Rectal smooth muscle tissue (tissue), 1 donor: ENCODE data around the gene CACNB2.

Experiments
- H3K27ac ChIP-seq: one replicate; pipeline ENCODE4 v1.7.0; 2013; ENCODE audit warnings: low read depth, low read length, inconsistent platforms
- H3K27me3 ChIP-seq: one replicate; pipeline ENCODE4 v1.7.0; 2013; ENCODE audit warnings: low read length; ENCODE audit not compliant: control insufficient read depth, insufficient read depth
- H3K36me3 ChIP-seq: one replicate; pipeline ENCODE4 v1.7.0; 2013; ENCODE audit warnings: low read length; ENCODE audit not compliant: control insufficient read depth, insufficient read depth
- H3K4me1 ChIP-seq: one replicate; pipeline ENCODE4 v1.7.0; 2013; ENCODE audit warnings: low read length; ENCODE audit not compliant: control insufficient read depth, insufficient read depth
- H3K4me3 ChIP-seq: one replicate; pipeline ENCODE4 v1.7.0; 2013; ENCODE audit warnings: low read length
- H3K9ac ChIP-seq: one replicate; pipeline ENCODE4 v1.7.0; 2013; ENCODE audit warnings: low read length

The CACNB2 gene

GRCh38 chr10:18505456-18506118 is 365.4 kb downstream of the CACNB2 start:
- H3K4me3 ChIP-seq: no peak overlapping the region
- no peaks in the 10 kb centered on the region for H3K27me3 ChIP-seq
- H3K9ac ChIP-seq: no peak overlapping the region
- no peak overlapping the region for H3K27ac ChIP-seq
- no peaks in the 10 kb centered on the region for H3K4me1 ChIP-seq
- no peaks in the 10 kb centered on the region for H3K36me3 ChIP-seq

GRCh38 chr10:18508587-18508986 is 368.4 kb downstream of the CACNB2 start:
- Histone ChIP-seq H3K4me3 (no peak overlapping the region), H3K9ac (no peak overlapping the region), H3K36me3 (no peaks in the 10 kb centered on the region), H3K27me3 (no peaks in the 10 kb centered on the region), H3K4me1 (no peaks in the 10 kb centered on the region), H3K27ac (no peak overlapping the region)

GRCh38 chr10:18514537-18514936 is 374.3 kb downstream of the CACNB2 start:
- Histone ChIP-seq H3K27ac (no peak overlapping the region), H3K4me1 (no peaks in the 10 kb centered on the region), H3K36me3 (no peaks in the 10 kb centered on the region), H3K9ac (no peak overlapping the region), H3K4me3 (no peak overlapping the region), H3K27me3 (no peaks in the 10 kb centered on the region)

GRCh38 chr10:18516851-18517250 is 376.6 kb downstream of the CACNB2 start:
- H3K27me3 ChIP-seq: no peaks in the 10 kb centered on the region
- H3K4me3 ChIP-seq: no peak overlapping the region
- no peaks in the 10 kb centered on the region for H3K4me1 ChIP-seq
- H3K36me3 ChIP-seq: no peaks in the 10 kb centered on the region
- H3K9ac ChIP-seq: no peak overlapping the region
- no peak overlapping the region for H3K27ac ChIP-seq

- Histone ChIP-seq H3K27ac (no peak overlapping the region), H3K4me1 (peaks cover 3% of the 10 kb centered on the region), H3K27me3 (no peaks in the 10 kb centered on the region), H3K4me3 (no peak overlapping the region), H3K36me3 (peaks cover 2% of the 10 kb centered on the region), H3K9ac (no peak overlapping the region)
Measured at GRCh38 chr10:18523025-18523424, 382.8 kb downstream of the CACNB2 start.

- Histone ChIP-seq H3K9ac (no peak overlapping the region), H3K27me3 (no peaks in the 10 kb centered on the region), H3K4me1 (peaks cover 7% of the 10 kb centered on the region), H3K4me3 (no peak overlapping the region), H3K27ac (no peak overlapping the region), H3K36me3 (peaks cover 2% of the 10 kb centered on the region)
Measured at GRCh38 chr10:18523858-18524257, 383.6 kb downstream of the CACNB2 start.

GRCh38 chr10:18527687-18528086 is 387.5 kb downstream of the CACNB2 start:
- no peak overlapping the region for H3K27ac ChIP-seq
- H3K4me1 ChIP-seq: peaks cover 7% of the 10 kb centered on the region
- H3K4me3 ChIP-seq: no peak overlapping the region
- no peaks in the 10 kb centered on the region for H3K36me3 ChIP-seq
- no peak overlapping the region for H3K9ac ChIP-seq
- no peaks in the 10 kb centered on the region for H3K27me3 ChIP-seq

GRCh38 chr10:18528292-18528691 is 388.1 kb downstream of the CACNB2 start:
- Histone ChIP-seq H3K27ac (no peak overlapping the region), H3K4me3 (no peak overlapping the region), H3K36me3 (no peaks in the 10 kb centered on the region), H3K9ac (no peak overlapping the region), H3K4me1 (peaks cover 4% of the 10 kb centered on the region), H3K27me3 (no peaks in the 10 kb centered on the region)

- H3K4me1 ChIP-seq: peaks cover 3% of the 10 kb centered on the region
- no peak overlapping the region for H3K9ac ChIP-seq
- no peak overlapping the region for H3K27ac ChIP-seq
- H3K36me3 ChIP-seq: peaks cover under 1% of the 10 kb centered on the region
- no peak overlapping the region for H3K4me3 ChIP-seq
- H3K27me3 ChIP-seq: no peaks in the 10 kb centered on the region
Measured at GRCh38 chr10:18532881-18533535, 392.8 kb downstream of the CACNB2 start.

- peaks cover 3% of the 10 kb centered on the region for H3K36me3 ChIP-seq
- H3K4me3 ChIP-seq: no peak overlapping the region
- H3K9ac ChIP-seq: no peak overlapping the region
- no peak overlapping the region for H3K27ac ChIP-seq
- H3K4me1 ChIP-seq: no peaks in the 10 kb centered on the region
- H3K27me3 ChIP-seq: no peaks in the 10 kb centered on the region
Measured at GRCh38 chr10:18533896-18534295, 393.7 kb downstream of the CACNB2 start.

GRCh38 chr10:18539335-18539734 is 399.1 kb downstream of the CACNB2 start:
- H3K27me3 ChIP-seq: no peaks in the 10 kb centered on the region
- peaks cover 3% of the 10 kb centered on the region for H3K36me3 ChIP-seq

GRCh38 chr10:18540195-18540594 is 400.0 kb downstream of the CACNB2 start:
- no peak overlapping the region for H3K4me3 ChIP-seq
- no peaks in the 10 kb centered on the region for H3K27me3 ChIP-seq
- H3K9ac ChIP-seq: no peak overlapping the region
- H3K4me1 ChIP-seq: no peaks in the 10 kb centered on the region
- peaks cover 3% of the 10 kb centered on the region for H3K36me3 ChIP-seq
- H3K27ac ChIP-seq: no peak overlapping the region

More at GRCh38 chr10:18539335-18539734, 399.1 kb downstream of the CACNB2 start:
- Histone ChIP-seq H3K9ac (no peak overlapping the region), H3K4me1 (no peaks in the 10 kb centered on the region), H3K4me3 (no peak overlapping the region), H3K27ac (no peak overlapping the region)

GRCh38 chr10:18542832-18543231 is 402.6 kb downstream of the CACNB2 start:
- Histone ChIP-seq H3K36me3 (peaks cover 3% of the 10 kb centered on the region), H3K4me1 (no peaks in the 10 kb centered on the region), H3K27me3 (no peaks in the 10 kb centered on the region), H3K4me3 (no peak overlapping the region), H3K9ac (no peak overlapping the region), H3K27ac (no peak overlapping the region)
